IMR-90 (cell line): ENCODE measurements around the gene KCNMA1. TPM values are rescaled to one million over a fixed set of nuclear protein-coding genes. Genes with fewer than 3 reads are reported as not detected.

Source experiments
- ATAC-seq: fragments of 200-7000 bp; cut with Tn5 transposase; 2 replicates; pipeline ENCODE4 v1.9.1; 2020; ENCODE audit warnings: low read depth, mild to moderate bottlenecking, moderate library complexity
- BruUV-seq: library from RNA; stranded (reverse); fragments of 400-500 nt; replicated peaks from 2 replicates; lab custom pipeline; 2021; lab: Mats Ljungman, UMichigan
- CTCF ChIA-PET: fragments of 300-600 bp; formaldehyde crosslinking; extraction: SDS; loops from one replicate; lab custom pipeline; 2021; ENCODE audit warnings: antibody characterized with exemption; lab: Yijun Ruan, JAX
- POLR2A ChIA-PET: fragments of 300-600 bp; sonication (Branson Sonifier 250); formaldehyde crosslinking; loops from one replicate; lab custom pipeline; 2022; ENCODE audit warnings: antibody characterized with exemption; ENCODE audit not compliant: unreplicated experiment; lab: Charles Lee
- DNase-seq: peaks from one replicate; pipeline ENCODE4 v3.0.0; 2013
- H2AFZ ChIP-seq: replicated peaks from 2 replicates; pipeline ENCODE3; 2013; ENCODE audit warnings: low read length, mild to moderate bottlenecking; ENCODE audit not compliant: poor library complexity
- H2AK5ac ChIP-seq: 2 replicates; pipeline ENCODE4 v1.6.1; 2013; ENCODE audit warnings: low read depth, low read length, inconsistent platforms
- H2AK9ac ChIP-seq: replicated peaks from 2 replicates; pipeline ENCODE3; 2013; ENCODE audit warnings: mild to moderate bottlenecking, low read depth, low read length, moderate library complexity; ENCODE audit not compliant: poor library complexity
- H2BK120ac ChIP-seq: 2 replicates; pipeline ENCODE4 v1.6.1; 2013; ENCODE audit warnings: low read depth, low read length, inconsistent platforms
- H2BK15ac ChIP-seq: 3 replicates; pipeline ENCODE4 v1.6.1; 2013; ENCODE audit warnings: low read depth, low read length, inconsistent platforms
- H2BK20ac ChIP-seq: 2 replicates; pipeline ENCODE4 v1.6.1; 2013; ENCODE audit warnings: low read depth, mild to moderate bottlenecking, inconsistent platforms, low read length, moderate library complexity
- H2BK5ac ChIP-seq: 2 replicates; pipeline ENCODE4 v1.6.1; 2013; ENCODE audit warnings: mild to moderate bottlenecking, low read depth, low read length, inconsistent platforms; ENCODE audit not compliant: poor library complexity, severe bottlenecking
- H3K14ac ChIP-seq: replicated peaks from 2 replicates; pipeline ENCODE4 v1.6.1; 2013; ENCODE audit warnings: low read depth, low read length, inconsistent platforms
- H3K18ac ChIP-seq: 2 replicates; pipeline ENCODE4 v1.6.1; 2013; ENCODE audit warnings: low read depth, low read length, control low read depth
- H3K23ac ChIP-seq: 2 replicates; pipeline ENCODE4 v1.6.1; 2013; ENCODE audit warnings: low read depth, low read length, inconsistent platforms
- H3K27ac ChIP-seq: 2 replicates; pipeline ENCODE4 v1.5.1; 2013; ENCODE audit warnings: mild to moderate bottlenecking, control low read depth, low read length; ENCODE audit not compliant: insufficient read depth
- H3K27me3 ChIP-seq: 2 replicates; pipeline ENCODE4 v1.6.1; 2013; ENCODE audit warnings: low read length; ENCODE audit not compliant: control insufficient read depth, insufficient read depth
- H3K36me3 ChIP-seq: 2 replicates; pipeline ENCODE4 v1.6.1; 2013; ENCODE audit warnings: low read length, mixed read lengths; ENCODE audit not compliant: control insufficient read depth, insufficient read depth
- H3K4ac ChIP-seq: 2 replicates; pipeline ENCODE4 v1.6.1; 2013; ENCODE audit warnings: low read depth, low read length, inconsistent platforms
- H3K4me1 ChIP-seq: 2 replicates; pipeline ENCODE4 v1.6.1; 2013; ENCODE audit warnings: low read length, mixed read lengths; ENCODE audit not compliant: control insufficient read depth, insufficient read depth
- H3K4me2 ChIP-seq: 2 replicates; pipeline ENCODE4 v1.6.1; 2013; ENCODE audit warnings: low read depth, mild to moderate bottlenecking, control low read depth, low read length, moderate library complexity
- H3K4me3 ChIP-seq: 2 replicates; pipeline ENCODE4 v1.5.1; 2013; ENCODE audit warnings: low read depth, mild to moderate bottlenecking, control low read depth, low read length, moderate library complexity; ENCODE audit not compliant: insufficient read depth
- H3K56ac ChIP-seq: 2 replicates; pipeline ENCODE4 v1.6.1; 2013; ENCODE audit warnings: low read length, inconsistent platforms; ENCODE audit not compliant: insufficient read depth; ENCODE audit errors: extremely low read depth
- H3K79me1 ChIP-seq, 2 experiments: 2 replicates each; pipeline ENCODE4 v1.6.1; 2013; ENCODE audit warnings: low read length in 2 of 2, inconsistent platforms in 1 of 2, low read depth in 1 of 2
- H3K9ac ChIP-seq: 2 replicates; pipeline ENCODE4 v1.6.1; 2013; ENCODE audit warnings: low read depth, low read length, control low read depth
- H3K9me1 ChIP-seq: 2 replicates; pipeline ENCODE4 v1.6.1; 2013; ENCODE audit warnings: low read length, inconsistent platforms; ENCODE audit not compliant: insufficient read depth
- H3K9me3 ChIP-seq: 2 replicates; pipeline ENCODE4 v1.6.1; 2013; ENCODE audit warnings: low read length; ENCODE audit not compliant: control insufficient read depth, insufficient read depth
- H4K20me1 ChIP-seq: 2 replicates; pipeline ENCODE4 v1.6.1; 2013; ENCODE audit warnings: low read length, inconsistent platforms; ENCODE audit not compliant: insufficient read depth
- H4K5ac ChIP-seq: 2 replicates; pipeline ENCODE4 v1.6.1; 2013; ENCODE audit warnings: mild to moderate bottlenecking, low read depth, low read length, control low read depth
- H4K8ac ChIP-seq, 2 experiments: 2 replicates each; pipeline ENCODE4 v1.6.1; 2013; ENCODE audit warnings: low read depth in 2 of 2, low read length in 2 of 2, control low read depth in 1 of 2, inconsistent platforms in 1 of 2
- H4K91ac ChIP-seq: 2 replicates; pipeline ENCODE4 v1.6.1; 2013; ENCODE audit warnings: low read depth, low read length, inconsistent platforms; ENCODE audit not compliant: insufficient read depth
- CHD1 ChIP-seq: IDR thresholded peaks from 2 replicates; pipeline ENCODE4 v1.6.1; 2012; ENCODE audit warnings: low read depth, low read length, improper control_type of control experiment
- ELK1 ChIP-seq: fragments of 150-350 bp; IDR thresholded peaks from 2 replicates; pipeline ENCODE4 v1.6.1; 2016; ENCODE audit warnings: low read depth, mild to moderate bottlenecking, low read length, moderate library complexity, borderline replicate concordance
- MAZ ChIP-seq: IDR thresholded peaks from 2 replicates; pipeline ENCODE4 v1.6.1; 2012; ENCODE audit warnings: low read depth, mild to moderate bottlenecking, low read length, improper control_type of control experiment, moderate library complexity, borderline replicate concordance
- MXI1 ChIP-seq: IDR thresholded peaks from 2 replicates; pipeline ENCODE4 v1.6.1; 2012; ENCODE audit warnings: low read depth, mild to moderate bottlenecking, low read length, moderate library complexity, borderline replicate concordance
- NFE2L2 ChIP-seq: fragments of 150-350 bp; IDR thresholded peaks from 2 replicates; pipeline ENCODE4 v1.6.1; 2016; ENCODE audit warnings: low read depth, mild to moderate bottlenecking, low read length
- POLR2A ChIP-seq: IDR thresholded peaks from 2 replicates; pipeline ENCODE4 v1.6.1; 2012; ENCODE audit warnings: mild to moderate bottlenecking, low read depth, low read length
- RAD21 ChIP-seq: IDR thresholded peaks from 2 replicates; pipeline ENCODE4 v1.6.1; 2012; ENCODE audit warnings: low read length, improper control_type of control experiment
- RFX5 ChIP-seq: IDR thresholded peaks from 2 replicates; pipeline ENCODE4 v1.8.0; 2012; ENCODE audit warnings: low read depth, mild to moderate bottlenecking, low read length, moderate library complexity
- SMC3 ChIP-seq: fragments of 150-350 bp; IDR thresholded peaks from 2 replicates; pipeline ENCODE4 v1.6.1; 2016; ENCODE audit warnings: low read depth, mild to moderate bottlenecking, antibody characterized with exemption, low read length, moderate library complexity
- USF2 ChIP-seq: fragments of 150-350 bp; IDR thresholded peaks from 2 replicates; pipeline ENCODE4 v1.6.1; 2017; ENCODE audit warnings: mild to moderate bottlenecking, antibody characterized with exemption, low read length, low read depth
- WGBS, 2 experiments: methylation state at CpG; one replicate each; pipeline versions ENCODE4 v1.1.5 to v1.1.7; 2013; ENCODE audit warnings: missing lambda C conversion rate in 2 of 2; ENCODE audit not compliant: insufficient read length in 1 of 2; ENCODE audit errors: extremely low coverage in 2 of 2; 5-methylcytosine and 5-hydroxymethylcytosine counted together
- dilution Hi-C: fragments of 300-500 bp; cut with HindIII; formaldehyde crosslinking; loops from one replicate; pipeline ENCODE4 v1.14.3; 2018; ENCODE audit warnings: low sequenced_read_pairs; ENCODE audit not compliant: unreplicated experiment
- in situ Hi-C: fragments of 300-500 bp; cut with MboI; formaldehyde crosslinking; loops from 3 replicates; pipeline ENCODE4 v1.14.3; 2019; ENCODE audit warnings: low sequenced_read_pairs, inconsistent platforms, mixed read lengths
- intact Hi-C: fragments of 100-400 bp; cut with micrococcal nuclease; formaldehyde crosslinking; loops from 2 replicates; pipeline ENCODE4 v1.10.0; 2022
- polyA plus RNA-seq, 3 experiments: library from polyadenylated mRNA; depleted of rRNA; stranded (reverse); fragments of >200 nt; gene quantifications; 2 replicates each; pipeline ENCODE4 v1.2.3, GENCODE V29; 2012; ENCODE audit warnings: low replicate concordance in 1 of 3
- total RNA-seq: library from RNA; depleted of rRNA; stranded (reverse); fragments of >200 nt; gene quantifications from 2 replicates; pipeline ENCODE4 v1.2.3, GENCODE V29; 2012

Gene KCNMA1
- total and polyA plus RNA-seq, 2 of the 4 experiments (the other 2 are of a cell fraction), result 25.6 to 29.6 TPM

- in situ Hi-C loops, result no loop called here
- Histone ChIP-seq H3K9ac (no peak overlapping the region), H4K8ac (no peak overlapping the region), H3K9me1 (peaks cover 8% of the 10 kb centered on the region; the same call in 1 of the 2 replicates), H3K23ac (no peak overlapping the region), H3K9me3 (no peaks in the 10 kb centered on the region), H2BK120ac (no peak overlapping the region), H3K4me1 (peaks cover 6% of the 10 kb centered on the region), H2AFZ (no peak overlapping the region), H2AK9ac (no peak overlapping the region), H2BK5ac (no peak overlapping the region), H2BK20ac (no peak overlapping the region), H3K27ac (no peak overlapping the region), H3K27me3 (no peaks in the 10 kb centered on the region; the same call in 1 of the 2 replicates), H4K20me1 (no peaks in the 10 kb centered on the region), H4K91ac (no peak overlapping the region), H3K4me2 (no peak overlapping the region), H3K4ac (no peak overlapping the region), H2BK15ac (no peak overlapping the region), H3K79me1 (no peaks in the 10 kb centered on the region), H2AK5ac (no peak overlapping the region), H3K18ac (no peak overlapping the region), H3K36me3 (no peaks in the 10 kb centered on the region; the same call in 1 of the 2 replicates), H3K14ac (no peak overlapping the region), H3K56ac (no peak overlapping the region), H3K4me3 (no peak overlapping the region), H4K5ac (no peak overlapping the region)
- intact Hi-C loops, result no loop called here
- ChIA-PET CTCF (no interaction called here), POLR2A (no interaction called here)
- dilution Hi-C loops, result no loop called here
- no peak for DNase-seq
- no CpG with 5 or more reads among the region's 1 CpG for WGBS, 2 experiments
- TF ChIP-seq USF2 (no peak), MAZ (no peak), POLR2A (no peak), CHD1 (no peak), NFE2L2 (no peak), RAD21 (no peak), ELK1 (no peak), SMC3 (no peak), RFX5 (no peak), MXI1 (no peak)
- ATAC-seq, result no peak
- BruUV-seq, result no TSS peak
Measured at GRCh38 chr10:77151408-77151807, 486.2 kb downstream of the KCNMA1 start.
